AG04450 (cell line): Measurements from ENCODE around the gene GSG1L. TPM values are rescaled to one million over a fixed set of nuclear protein-coding genes. Genes with fewer than 3 reads are reported as not detected.
"Not testable (repeated sequence)": the region's sequence is repeated elsewhere in the genome, so short reads cannot be mapped to it uniquely, and the experiment has no call there.

Source experiments
- CTCF ChIA-PET: fragments of 300-600, 350-600 bp; formaldehyde crosslinking; extraction: SDS; loops from one replicate; lab custom pipeline; 2022; ENCODE audit warnings: antibody characterized with exemption, inconsistent platforms; lab: Charles Lee
- POLR2A ChIA-PET: fragments of 350-600 bp; formaldehyde crosslinking; extraction: SDS; loops from one replicate; lab custom pipeline; 2021; ENCODE audit warnings: antibody characterized with exemption, inconsistent platforms; lab: Yijun Ruan, JAX
- DNase-seq: peaks from one replicate; pipeline ENCODE4 v3.0.0-alpha.2; 2011; ENCODE audit warnings: low read depth, low spot score
- H3K27ac ChIP-seq: one replicate; pipeline ENCODE4 v1.5.1; 2012; ENCODE audit warnings: low read depth, low read length, control low read depth
- H3K27me3 ChIP-seq: one replicate; pipeline ENCODE4 v1.6.0; 2012; ENCODE audit warnings: low read length; ENCODE audit not compliant: control insufficient read depth, insufficient read depth
- H3K4me3 ChIP-seq: 2 replicates; pipeline ENCODE4 v1.5.1; 2011; ENCODE audit warnings: mild to moderate bottlenecking, low read depth, low read length, control low read depth
- H3K9me3 ChIP-seq: 2 replicates; pipeline ENCODE4 v1.5.1; 2012; ENCODE audit warnings: low read length; ENCODE audit not compliant: control insufficient read depth, insufficient read depth
- polyA plus RNA-seq: library from polyadenylated mRNA; depleted of rRNA; stranded (reverse); fragments of >200 nt; gene quantifications from 2 replicates; pipeline ENCODE4 v1.2.3, GENCODE V29; 2011
- TF ChIP-seq, protein P1 (sequence below): IDR thresholded peaks from 2 replicates; pipeline ENCODE4 v1.5.1; 2011; ENCODE audit warnings: low read depth, low read length, control low read depth, inconsistent platforms

Gene GSG1L
- polyA plus RNA-seq, 1 experiment: not detected

DNA sequence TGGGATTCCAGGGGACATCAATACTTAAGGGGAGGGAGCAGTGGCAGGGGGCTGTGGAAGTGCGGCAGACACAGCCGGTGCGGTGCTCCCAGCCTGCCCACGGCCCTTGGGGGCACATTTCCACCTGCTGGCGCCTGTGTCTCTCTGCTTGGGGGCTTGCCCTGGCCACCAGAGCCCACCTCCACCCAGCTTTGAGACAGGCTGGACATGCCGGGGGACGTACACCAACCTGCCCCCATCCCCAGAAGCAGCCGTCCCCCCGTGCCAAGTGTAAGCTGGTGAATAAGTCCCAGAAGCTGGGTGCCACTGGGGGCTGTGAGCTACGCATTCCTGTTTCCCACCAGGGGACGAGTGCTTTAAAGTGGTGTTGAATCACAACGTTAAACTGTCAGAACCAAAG lies 172.6 kb downstream of the GSG1L start:
- ChIA-PET CTCF (no interaction called here), POLR2A (no interaction called here)
- TF ChIP-seq, protein P1, sequence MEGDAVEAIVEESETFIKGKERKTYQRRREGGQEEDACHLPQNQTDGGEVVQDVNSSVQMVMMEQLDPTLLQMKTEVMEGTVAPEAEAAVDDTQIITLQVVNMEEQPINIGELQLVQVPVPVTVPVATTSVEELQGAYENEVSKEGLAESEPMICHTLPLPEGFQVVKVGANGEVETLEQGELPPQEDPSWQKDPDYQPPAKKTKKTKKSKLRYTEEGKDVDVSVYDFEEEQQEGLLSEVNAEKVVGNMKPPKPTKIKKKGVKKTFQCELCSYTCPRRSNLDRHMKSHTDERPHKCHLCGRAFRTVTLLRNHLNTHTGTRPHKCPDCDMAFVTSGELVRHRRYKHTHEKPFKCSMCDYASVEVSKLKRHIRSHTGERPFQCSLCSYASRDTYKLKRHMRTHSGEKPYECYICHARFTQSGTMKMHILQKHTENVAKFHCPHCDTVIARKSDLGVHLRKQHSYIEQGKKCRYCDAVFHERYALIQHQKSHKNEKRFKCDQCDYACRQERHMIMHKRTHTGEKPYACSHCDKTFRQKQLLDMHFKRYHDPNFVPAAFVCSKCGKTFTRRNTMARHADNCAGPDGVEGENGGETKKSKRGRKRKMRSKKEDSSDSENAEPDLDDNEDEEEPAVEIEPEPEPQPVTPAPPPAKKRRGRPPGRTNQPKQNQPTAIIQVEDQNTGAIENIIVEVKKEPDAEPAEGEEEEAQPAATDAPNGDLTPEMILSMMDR: no peak
- H3K27me3 ChIP-seq: peaks cover 12% of the 10 kb centered on the region
- no peak overlapping the region for H3K27ac ChIP-seq
- no peaks in the 10 kb centered on the region; the same call in 1 of the 2 replicates for H3K9me3 ChIP-seq
- H3K4me3 ChIP-seq: no peak overlapping the region
- DNase-seq: no peak

DNA sequence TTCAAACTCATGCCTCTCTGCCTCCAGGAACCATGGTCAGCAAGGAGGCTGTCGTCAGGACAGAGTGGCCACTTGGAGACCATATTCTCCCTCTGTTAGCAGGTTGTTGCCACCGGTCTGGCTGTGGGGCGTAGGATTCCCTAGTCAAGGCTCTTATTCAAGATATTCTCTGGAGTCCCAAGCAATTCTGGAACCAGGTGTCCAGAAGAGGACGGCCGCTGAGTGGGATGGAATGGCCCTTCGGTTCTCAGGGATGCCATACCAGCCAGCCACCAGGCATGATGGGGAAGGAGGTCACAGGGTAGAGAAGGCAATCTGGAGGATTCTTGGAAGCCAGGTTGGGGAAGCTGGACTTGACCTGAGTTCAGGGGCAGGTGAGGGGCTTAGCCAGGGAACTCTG lies 173.5 kb downstream of the GSG1L start:
- POLR2A ChIA-PET: no interaction called here
- Histone ChIP-seq H3K27me3 (peaks cover 12% of the 10 kb centered on the region), H3K4me3 (no peak overlapping the region), H3K9me3 (no peaks in the 10 kb centered on the region; the same call in 1 of the 2 replicates), H3K27ac (no peak overlapping the region)
- no peak for DNase-seq
- CTCF ChIA-PET: no interaction called here
- TF ChIP-seq, protein P1: no peak

DNA sequence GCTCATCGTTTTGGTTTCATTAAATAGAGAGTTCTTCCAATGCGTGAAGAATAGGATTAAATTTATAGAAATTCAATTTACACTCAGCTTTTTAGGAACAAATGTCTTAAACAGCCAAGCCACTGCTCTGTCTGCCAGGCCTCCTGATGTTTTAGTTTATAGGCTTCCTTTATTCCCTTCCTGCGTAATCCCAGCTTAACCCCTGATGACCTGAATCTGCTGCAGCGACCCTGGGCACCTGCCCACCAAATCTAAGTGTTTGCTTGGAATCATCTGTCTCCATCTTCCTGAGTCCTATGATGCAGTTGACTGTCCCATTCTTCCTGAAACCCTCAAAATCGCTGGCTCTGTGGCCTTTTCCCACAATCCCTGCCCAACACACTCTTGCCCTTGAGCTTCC lies 179.9 kb downstream of the GSG1L start:
- peaks cover 5% of the 10 kb centered on the region for H3K27me3 ChIP-seq
- POLR2A ChIA-PET: interaction anchor here (0.7 kb wide), 1 partner anchor 1410 kb away, joined by 3 read pairs; no protein-coding TSS in a partner anchor
- no peak for DNase-seq
- TF ChIP-seq, protein P1: no peak
- CTCF ChIA-PET: no interaction called here
- H3K4me3 ChIP-seq: no peak overlapping the region
- H3K9me3 ChIP-seq: no peaks in the 10 kb centered on the region; the same call in 1 of the 2 replicates
- H3K27ac ChIP-seq: no peak overlapping the region

DNA sequence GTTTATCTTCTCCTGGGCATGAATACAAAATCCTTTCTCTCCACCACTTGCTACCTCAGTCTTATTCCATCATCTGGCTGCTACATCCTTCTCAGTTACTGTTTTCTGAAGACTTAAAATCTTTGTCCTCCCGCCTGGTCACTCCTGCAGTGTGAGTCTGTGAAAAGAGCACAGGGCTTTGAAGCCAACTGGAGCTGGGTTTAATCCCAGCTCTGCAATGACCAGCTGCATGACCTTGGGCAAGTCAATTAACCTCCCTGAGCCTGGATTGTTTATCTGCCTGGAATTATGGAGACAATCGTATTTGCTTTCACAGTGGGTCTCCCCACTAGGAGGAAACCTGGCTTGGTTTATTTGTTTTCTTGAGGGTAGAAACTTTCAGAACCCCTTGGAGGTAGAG lies 183.2 kb downstream of the GSG1L start:
- H3K4me3 ChIP-seq: no peak overlapping the region
- peaks cover 5% of the 10 kb centered on the region for H3K27me3 ChIP-seq
- H3K27ac ChIP-seq: no peak overlapping the region
- POLR2A ChIA-PET: no interaction called here
- CTCF ChIA-PET: no interaction called here
- no peak for DNase-seq
- TF ChIP-seq, protein P1: no peak
- H3K9me3 ChIP-seq: no peaks in the 10 kb centered on the region

DNA sequence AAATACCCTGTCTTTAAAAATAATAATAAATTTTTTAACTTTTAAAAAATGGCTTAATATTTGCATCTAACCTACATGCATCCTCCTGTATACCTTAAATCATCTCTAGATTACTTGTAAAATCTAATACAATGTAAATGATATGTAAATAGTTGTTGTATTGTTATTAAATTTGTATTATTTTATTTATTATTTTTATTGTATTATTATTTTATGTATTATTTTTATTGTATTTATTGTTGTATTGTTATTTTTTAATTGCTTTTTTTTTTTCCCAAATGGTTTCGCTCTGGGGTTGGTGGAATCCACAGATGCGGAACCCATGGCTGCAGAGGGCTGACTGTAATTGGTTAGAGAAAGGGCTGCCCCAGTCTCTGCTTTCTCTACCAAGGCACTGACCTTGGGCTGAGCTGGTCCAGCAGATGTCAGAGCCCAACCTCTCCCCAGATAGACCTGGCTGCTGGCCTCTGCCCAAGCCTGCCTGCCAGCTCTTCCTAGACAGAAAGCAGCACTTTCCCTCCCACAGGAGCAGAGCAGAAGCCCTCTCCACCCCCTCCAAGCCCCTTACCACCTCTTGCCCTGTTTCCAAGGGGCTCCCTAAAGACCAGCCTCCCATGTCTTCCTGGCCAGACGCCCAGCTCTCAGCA lies 183.8 kb downstream of the GSG1L start:
- ChIA-PET CTCF (no interaction called here), POLR2A (no interaction called here)
- Histone ChIP-seq H3K27me3 (peaks cover 5% of the 10 kb centered on the region), H3K4me3 (no peak overlapping the region), H3K9me3 (peaks cover 1% of the 10 kb centered on the region; the same call in 1 of the 2 replicates), H3K27ac (no peak overlapping the region)
- TF ChIP-seq, protein P1: no peak
- no peak for DNase-seq

DNA sequence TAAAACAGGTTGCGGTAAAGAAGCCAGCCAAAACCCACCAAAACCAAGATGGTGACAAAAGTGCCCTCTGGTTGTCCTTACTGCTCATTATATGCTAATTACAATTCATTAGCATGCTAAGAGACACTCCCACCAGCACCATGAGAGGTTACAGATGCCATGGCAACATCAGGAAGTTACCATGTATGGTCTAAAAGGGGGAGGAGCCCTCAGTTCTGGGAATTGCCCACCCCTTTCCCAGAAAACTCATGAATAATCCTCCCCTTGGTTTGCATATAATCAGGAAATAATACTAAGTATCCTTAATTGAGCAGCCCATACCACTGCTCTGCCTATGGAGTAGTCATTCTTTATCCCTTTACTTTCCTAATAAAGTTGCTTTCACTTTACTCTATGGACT lies 190.9 kb downstream of the GSG1L start:
- H3K4me3 ChIP-seq, DNase-seq, CTCF ChIA-PET, H3K27me3 ChIP-seq, H3K27ac ChIP-seq, POLR2A ChIA-PET: not testable (repeated sequence)
- H3K9me3 ChIP-seq: peaks cover 16% of the 10 kb centered on the region
